K562 (cell line): ENCODE results near the gene LMX1B.

Experiments
- BHLHE40 ChIP-seq: IDR thresholded peaks from 2 replicates; pipeline ENCODE4 v1.6.1; 2011; ENCODE audit warnings: low read length, improper control_type of control experiment
- CBX8 ChIP-seq: fragments of 200-600 bp; sonication (generic); IDR thresholded peaks from 2 replicates; pipeline ENCODE4 v1.6.1; 2012; ENCODE audit warnings: borderline replicate concordance, mixed run types, low read depth, mild to moderate bottlenecking, moderate library complexity, mixed read lengths, low read length, control low read depth, inconsistent platforms; ENCODE audit not compliant: poor library complexity, severe bottlenecking; ENCODE audit errors: extremely low read depth
- EZH2 ChIP-seq: IDR thresholded peaks from 2 replicates; pipeline ENCODE4 v1.6.1; 2012; ENCODE audit warnings: low read depth, mild to moderate bottlenecking, inconsistent platforms, low read length, borderline replicate concordance
- HDAC8 ChIP-seq: fragments of 450-650 bp; IDR thresholded peaks from 2 replicates; pipeline ENCODE4 v1.6.1; 2016; ENCODE audit warnings: mild to moderate bottlenecking, missing genetic modification characterization, moderate library complexity, missing compliant biosample characterization
- NR2C2 ChIP-seq, 2 experiments: fragments of 200-800 bp in 1 of 2; sonication (Bioruptor generic) in 1 of 2; sonication (generic) in 1 of 2; formaldehyde crosslinking in 1 of 2; IDR thresholded peaks; 2 replicates each; pipeline versions ENCODE4 v1.6.1 to v1.8.0; 2016 to 2022; ENCODE audit warnings: mild to moderate bottlenecking in 1 of 2, missing compliant biosample characterization in 1 of 2, missing genetic modification characterization in 1 of 2, missing genetic modification reagents in 1 of 2
- PTBP1 ChIP-seq: fragments of 200-400 bp; formaldehyde crosslinking; IDR thresholded peaks from 2 replicates; pipeline ENCODE4 v1.6.1; 2017; ENCODE audit warnings: low read depth, low read length
- RFX1 ChIP-seq: fragments of 450-650 bp; IDR thresholded peaks from 2 replicates; pipeline ENCODE4 v1.6.1; 2016; ENCODE audit warnings: mild to moderate bottlenecking, moderate library complexity
- SIN3A ChIP-seq, 2 experiments: fragments of 150-350 bp in 1 of 2; IDR thresholded peaks; 2 replicates each; pipeline ENCODE4 v1.6.1; 2011 to 2016; ENCODE audit warnings: borderline replicate concordance in 2 of 2, low read depth in 2 of 2, low read length in 2 of 2, mild to moderate bottlenecking in 2 of 2, moderate library complexity in 2 of 2; ENCODE audit not compliant: control insufficient read depth in 1 of 2
- ZNF282 ChIP-seq: sonication (generic); formaldehyde crosslinking; IDR thresholded peaks from 2 replicates; pipeline ENCODE4 v1.8.1; 2023; ENCODE audit warnings: missing genetic modification reagents
- ZNF354B ChIP-seq: fragments of 250-450 bp; sonication (Bioruptor Pico); IDR thresholded peaks from 2 replicates; pipeline ENCODE4 v1.4.0; 2020

GRCh38 chr9:126607086-126607485 lies 6.6 kb upstream of the LMX1B start:
- TF ChIP-seq CBX8 (no peak), ZNF354B (CRISPR knock-in tag) (no peak), RFX1 (no peak), EZH2 (no peak), NR2C2 (CRISPR knock-in tag; IDR thresholded peaks at IDR 0.05) (no peak), NR2C2 (tag; IDR thresholded peaks at IDR 0.05) (no peak), SIN3A (IDR thresholded peaks at IDR 0.05; ENCODE audit: borderline replicate concordance in 2 of 2, control insufficient read depth in 1 of 2, low read depth in 2 of 2, low read length in 2 of 2) (no peak), PTBP1 (no peak), HDAC8 (tag) (no peak), BHLHE40 (no peak), ZNF282 (CRISPR knock-in tag) (no peak)
